ENCODE measurements around the gene GALNT9. TPM values are rescaled to one million over a fixed set of nuclear protein-coding genes. Genes with fewer than 3 reads are reported as not detected.

Gene GALNT9
- total RNA-seq, 1 experiment from 2014 or later, result 2.6 TPM

DNA sequence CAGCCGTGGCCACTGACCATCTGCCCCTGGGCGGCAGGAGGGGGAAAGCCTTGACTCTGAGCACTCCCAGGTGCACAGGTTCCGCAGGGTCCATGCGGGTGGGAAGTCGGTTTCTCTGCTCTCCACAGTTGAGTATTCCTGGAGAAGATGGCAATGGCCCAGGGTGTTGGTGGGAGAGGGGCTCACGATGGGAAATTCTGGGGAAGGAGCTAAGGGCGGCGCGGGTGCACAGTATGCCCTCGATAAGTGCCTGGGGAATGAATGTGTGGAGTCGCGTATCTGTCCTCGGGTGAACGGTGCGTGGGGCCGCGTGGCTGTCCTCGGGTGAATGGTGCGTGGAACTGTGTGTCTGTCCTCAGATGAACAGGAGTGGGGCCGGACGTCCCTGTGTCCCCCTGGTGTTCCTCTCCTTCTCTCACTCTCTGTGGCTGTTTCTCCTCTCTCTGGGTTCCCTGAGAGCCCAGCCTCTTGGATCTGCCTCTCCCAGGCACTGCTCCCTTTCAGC lies 147.1 kb downstream of the GALNT9 start (continued):
- TF ChIP-seq, protein P1, sequence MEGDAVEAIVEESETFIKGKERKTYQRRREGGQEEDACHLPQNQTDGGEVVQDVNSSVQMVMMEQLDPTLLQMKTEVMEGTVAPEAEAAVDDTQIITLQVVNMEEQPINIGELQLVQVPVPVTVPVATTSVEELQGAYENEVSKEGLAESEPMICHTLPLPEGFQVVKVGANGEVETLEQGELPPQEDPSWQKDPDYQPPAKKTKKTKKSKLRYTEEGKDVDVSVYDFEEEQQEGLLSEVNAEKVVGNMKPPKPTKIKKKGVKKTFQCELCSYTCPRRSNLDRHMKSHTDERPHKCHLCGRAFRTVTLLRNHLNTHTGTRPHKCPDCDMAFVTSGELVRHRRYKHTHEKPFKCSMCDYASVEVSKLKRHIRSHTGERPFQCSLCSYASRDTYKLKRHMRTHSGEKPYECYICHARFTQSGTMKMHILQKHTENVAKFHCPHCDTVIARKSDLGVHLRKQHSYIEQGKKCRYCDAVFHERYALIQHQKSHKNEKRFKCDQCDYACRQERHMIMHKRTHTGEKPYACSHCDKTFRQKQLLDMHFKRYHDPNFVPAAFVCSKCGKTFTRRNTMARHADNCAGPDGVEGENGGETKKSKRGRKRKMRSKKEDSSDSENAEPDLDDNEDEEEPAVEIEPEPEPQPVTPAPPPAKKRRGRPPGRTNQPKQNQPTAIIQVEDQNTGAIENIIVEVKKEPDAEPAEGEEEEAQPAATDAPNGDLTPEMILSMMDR (IDR thresholded peaks at IDR 0.05 in 2 of 3, conservative IDR thresholded peaks at IDR 0.05 in 1 of 3; ENCODE audit: borderline replicate concordance in 1 of 3, insufficient read depth in 1 of 3, low read depth in 2 of 3, low read length in 2 of 3), result no peak
- TF ChIP-seq ATF3 (IDR thresholded peaks at IDR 0.05), result no peak

DNA sequence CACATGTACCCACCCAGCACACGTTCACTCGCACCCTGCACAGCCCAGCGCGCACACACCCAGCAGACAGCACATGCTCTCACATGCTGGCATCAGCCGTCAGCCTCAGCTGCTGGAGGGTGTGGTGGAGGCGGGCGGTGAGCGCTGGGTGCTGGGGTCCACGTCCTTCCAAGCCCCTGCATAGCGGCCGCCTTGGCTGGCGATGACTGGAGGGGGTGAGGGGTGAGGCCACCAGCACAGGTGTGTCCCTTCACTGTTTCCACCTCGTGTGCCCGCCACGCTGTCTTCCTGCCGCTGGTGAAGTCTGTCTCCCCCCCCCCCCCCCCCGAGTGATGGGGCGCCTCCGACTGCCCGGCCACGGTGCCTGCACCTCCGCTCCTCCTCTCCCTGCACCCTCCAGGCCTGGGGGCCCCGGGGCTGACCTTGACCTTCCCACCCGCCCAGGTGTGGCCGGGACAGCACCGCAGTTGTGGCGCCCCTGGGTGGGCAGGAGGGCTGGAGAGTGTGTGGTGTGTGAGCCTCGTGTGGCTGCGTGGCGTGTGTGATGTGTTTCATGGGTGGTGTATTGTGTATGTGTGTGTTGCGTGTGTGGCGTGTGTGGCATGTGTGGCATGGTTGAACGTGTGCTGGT lies 147.7 kb downstream of the GALNT9 start:
- intact Hi-C loops (cut with micrococcal nuclease), result no loop called here
- Histone ChIP-seq H3K9me3 (ENCODE audit: control insufficient read depth in 1 of 2, insufficient read depth in 1 of 2, low read depth in 1 of 2, low read length in 2 of 2) (no peaks in the 10 kb centered on the region), H3K4me3 (replicated peaks in 1 of 2; ENCODE audit: low read depth in 1 of 2, low read length in 2 of 2) (no peak overlapping the region), H3K9me2 (ENCODE audit: insufficient read depth) (no peaks in the 10 kb centered on the region), H3K9ac (ENCODE audit: low read length) (no peak overlapping the region), H3K27ac (ENCODE audit: low read depth, low read length) (no peak overlapping the region), H3K4me2 (ENCODE audit: low read length) (no peak overlapping the region), H2AFZ (ENCODE audit: low read depth, low read length, poor library complexity, severe bottlenecking) (no peak overlapping the region), H4K20me1 (ENCODE audit: insufficient read depth) (no peaks in the 10 kb centered on the region), H3K79me2 (ENCODE audit: insufficient read depth, low read length) (no peaks in the 10 kb centered on the region), H3K27me3 (ENCODE audit: insufficient read depth, low read length) (0 out of 2 replicates have a peak, but pooled peaks cover 6% of the 10 kb centered on the region), H3K36me3 (ENCODE audit: control insufficient read depth in 1 of 2, insufficient read depth in 2 of 2, low read length in 2 of 2) (no peaks in the 10 kb centered on the region), H3K4me1 (ENCODE audit: control insufficient read depth in 1 of 2, insufficient read depth in 2 of 2, low read length in 2 of 2) (no peaks in the 10 kb centered on the region)
- DNase-seq (ENCODE audit: low read depth, low spot score), result no peak
- no peak for ATAC-seq
- ChIA-PET POLR2A (no interaction called here), RAD21 (ENCODE audit: low non-redundant PET in 1 of 2, low total read pairs in 2 of 2, uncharacterized antibody in 2 of 2, unreplicated experiment in 2 of 2) (no interaction called here), CTCF (no interaction called here)
- BruUV-seq (replicated peaks), result no TSS peak
- TF ChIP-seq CBX3 (IDR thresholded peaks at IDR 0.05; ENCODE audit: low read depth), result no peak
- no peak for TF ChIP-seq POLR2AphosphoS5 (IDR thresholded peaks at IDR 0.05; ENCODE audit: low read depth, low read length)
- no peak for TF ChIP-seq SP1 (IDR thresholded peaks at IDR 0.05; ENCODE audit: low read depth)
- no peak for TF ChIP-seq TCF7L2 (IDR thresholded peaks at IDR 0.05; ENCODE audit: borderline replicate concordance, extremely low read depth, insufficient read depth, insufficient read length)
- no peak for TF ChIP-seq YY1 (IDR thresholded peaks at IDR 0.05; ENCODE audit: extremely low read depth, insufficient replicate concordance, low read depth, low read length)
- TF ChIP-seq SIN3A (IDR thresholded peaks at IDR 0.05; ENCODE audit: low read depth), result no peak
- no peak for TF ChIP-seq ELF1 (IDR thresholded peaks at IDR 0.05; ENCODE audit: borderline replicate concordance, low read depth)
- TF ChIP-seq POLR2A (IDR thresholded peaks at IDR 0.05; ENCODE audit: borderline replicate concordance, extremely low read depth, insufficient read depth, insufficient read length), result no peak
- no peak for TF ChIP-seq JUND (IDR thresholded peaks at IDR 0.05)
- no peak for TF ChIP-seq SRF (IDR thresholded peaks at IDR 0.05; ENCODE audit: low read depth)
- TF ChIP-seq, protein P1 (IDR thresholded peaks at IDR 0.05 in 2 of 3, conservative IDR thresholded peaks at IDR 0.05 in 1 of 3; ENCODE audit: borderline replicate concordance in 1 of 3, insufficient read depth in 1 of 3, low read depth in 2 of 3, low read length in 2 of 3), result no peak
- TF ChIP-seq ATF3 (IDR thresholded peaks at IDR 0.05), result no peak
- TF ChIP-seq EGR1 (IDR thresholded peaks at IDR 0.05; ENCODE audit: low read depth), result no peak
- no peak for TF ChIP-seq CEBPB (IDR thresholded peaks at IDR 0.05; ENCODE audit: low read depth)
- no peak for TF ChIP-seq FOSL1 (IDR thresholded peaks at IDR 0.05; ENCODE audit: low read depth)
- TF ChIP-seq, protein P2, sequence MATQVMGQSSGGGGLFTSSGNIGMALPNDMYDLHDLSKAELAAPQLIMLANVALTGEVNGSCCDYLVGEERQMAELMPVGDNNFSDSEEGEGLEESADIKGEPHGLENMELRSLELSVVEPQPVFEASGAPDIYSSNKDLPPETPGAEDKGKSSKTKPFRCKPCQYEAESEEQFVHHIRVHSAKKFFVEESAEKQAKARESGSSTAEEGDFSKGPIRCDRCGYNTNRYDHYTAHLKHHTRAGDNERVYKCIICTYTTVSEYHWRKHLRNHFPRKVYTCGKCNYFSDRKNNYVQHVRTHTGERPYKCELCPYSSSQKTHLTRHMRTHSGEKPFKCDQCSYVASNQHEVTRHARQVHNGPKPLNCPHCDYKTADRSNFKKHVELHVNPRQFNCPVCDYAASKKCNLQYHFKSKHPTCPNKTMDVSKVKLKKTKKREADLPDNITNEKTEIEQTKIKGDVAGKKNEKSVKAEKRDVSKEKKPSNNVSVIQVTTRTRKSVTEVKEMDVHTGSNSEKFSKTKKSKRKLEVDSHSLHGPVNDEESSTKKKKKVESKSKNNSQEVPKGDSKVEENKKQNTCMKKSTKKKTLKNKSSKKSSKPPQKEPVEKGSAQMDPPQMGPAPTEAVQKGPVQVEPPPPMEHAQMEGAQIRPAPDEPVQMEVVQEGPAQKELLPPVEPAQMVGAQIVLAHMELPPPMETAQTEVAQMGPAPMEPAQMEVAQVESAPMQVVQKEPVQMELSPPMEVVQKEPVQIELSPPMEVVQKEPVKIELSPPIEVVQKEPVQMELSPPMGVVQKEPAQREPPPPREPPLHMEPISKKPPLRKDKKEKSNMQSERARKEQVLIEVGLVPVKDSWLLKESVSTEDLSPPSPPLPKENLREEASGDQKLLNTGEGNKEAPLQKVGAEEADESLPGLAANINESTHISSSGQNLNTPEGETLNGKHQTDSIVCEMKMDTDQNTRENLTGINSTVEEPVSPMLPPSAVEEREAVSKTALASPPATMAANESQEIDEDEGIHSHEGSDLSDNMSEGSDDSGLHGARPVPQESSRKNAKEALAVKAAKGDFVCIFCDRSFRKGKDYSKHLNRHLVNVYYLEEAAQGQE (IDR thresholded peaks at IDR 0.05; ENCODE audit: low read depth), result no peak

Measured in HCT116 (cell line).